RCC 7860 (cell line): Measurements from ENCODE around the gene ABHD12.

Experiments used
- DNase-seq: peaks from one replicate; pipeline ENCODE4 v3.0.0-alpha.2; 2015; ENCODE audit warnings: low spot score
- FAIRE-seq: peaks from 2 replicates; lab custom pipeline; 2012; peaks lifted over from hg19 to GRCh38; lab: Jason Lieb, UNC

Gene ABHD12

DNA sequence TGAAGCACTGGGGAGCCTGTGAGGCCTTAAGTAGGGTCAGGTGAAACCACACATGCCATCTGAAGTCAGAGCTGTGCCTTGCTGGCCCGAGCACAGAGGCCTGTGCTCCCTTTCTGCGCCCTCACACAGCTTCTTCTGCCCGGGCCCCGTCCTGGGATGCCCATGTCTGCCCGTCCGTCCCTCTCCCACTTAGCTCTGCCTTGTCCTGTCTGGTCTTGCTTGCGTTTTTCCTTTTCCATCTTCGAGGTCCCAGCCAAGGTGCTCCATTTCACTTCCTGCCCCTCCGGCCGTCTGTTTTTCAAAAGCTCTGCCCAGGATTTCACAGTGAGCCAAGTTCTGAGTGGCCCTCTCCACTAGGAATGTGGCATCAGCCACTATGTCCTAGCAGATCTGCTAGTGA, 97.1 kb downstream of the ABHD12 start:
- DNase-seq (no peak), FAIRE-seq (no peak)

DNA sequence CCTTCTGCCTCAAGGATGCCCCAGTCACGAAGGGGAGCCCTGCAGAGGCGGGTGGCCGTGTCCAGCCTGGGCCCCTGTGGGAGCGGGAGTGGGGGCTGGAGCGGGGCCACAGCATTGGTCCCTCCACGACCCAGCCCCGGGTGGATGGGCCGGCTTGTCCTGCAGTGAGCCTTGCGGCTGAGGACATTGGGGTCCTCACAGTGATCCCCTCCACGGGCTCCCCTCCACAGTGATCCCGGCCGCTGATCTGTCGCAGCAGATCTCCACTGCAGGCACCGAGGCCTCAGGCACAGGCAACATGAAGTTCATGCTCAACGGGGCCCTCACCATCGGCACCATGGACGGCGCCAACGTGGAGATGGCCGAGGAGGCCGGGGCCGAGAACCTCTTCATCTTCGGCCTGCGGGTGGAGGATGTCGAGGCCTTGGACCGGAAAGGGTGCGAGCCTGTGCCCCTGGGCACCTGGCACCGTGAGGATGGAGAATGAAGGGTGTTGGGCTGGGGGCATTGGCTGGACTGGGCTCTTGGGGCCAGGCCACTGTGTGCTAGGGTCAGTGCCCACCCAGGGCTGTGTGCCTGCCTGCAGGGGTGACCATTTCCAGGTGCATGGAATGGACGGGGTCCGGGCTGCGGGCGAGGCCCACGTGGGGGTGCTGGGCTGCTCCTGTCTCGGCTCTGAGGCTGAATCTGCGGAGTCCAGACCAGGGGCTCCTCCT, 98.3 kb downstream of the ABHD12 start:
- DNase-seq (no peak), FAIRE-seq (no peak)

DNA sequence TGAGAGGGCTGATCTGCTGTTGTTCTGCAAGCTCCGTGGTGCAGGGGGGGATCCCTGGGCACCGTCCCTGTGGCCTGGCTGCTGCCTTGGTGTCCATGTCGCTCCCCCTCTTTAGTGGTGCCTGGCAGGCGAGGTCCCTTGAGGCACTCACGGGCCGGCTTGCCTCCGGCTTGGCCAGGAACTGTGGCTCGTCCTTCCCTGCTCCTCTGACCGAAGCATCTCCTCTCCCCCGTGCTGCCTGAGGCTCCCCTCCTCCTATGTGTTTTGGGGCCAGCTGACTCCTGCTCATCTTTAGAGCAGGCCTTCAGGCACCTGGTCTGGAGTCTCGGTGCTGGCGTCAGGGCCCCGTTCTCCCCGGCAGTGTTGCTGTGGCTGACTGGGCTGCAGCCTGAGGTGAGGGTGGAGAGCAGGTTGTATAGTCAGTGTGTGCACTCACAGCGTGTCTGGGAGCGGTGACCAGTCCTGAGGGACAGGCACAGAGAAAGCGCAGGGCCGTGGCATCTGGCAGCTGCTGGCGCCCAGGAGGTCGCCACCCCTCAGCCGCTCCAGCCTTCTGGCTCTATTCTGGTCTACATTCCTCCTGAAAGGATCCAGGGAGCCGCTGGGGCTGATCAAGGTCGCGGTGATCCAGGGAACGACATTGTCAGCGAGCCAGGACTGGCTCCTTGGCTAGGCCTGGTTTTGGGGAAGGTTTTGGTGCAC, 99.1 kb downstream of the ABHD12 start:
- DNase-seq = no peak
- FAIRE-seq = no peak

- FAIRE-seq (no peak), DNase-seq (no peak)
These were observed 99.8 kb downstream of the ABHD12 start for GRCh38 chr20:25290646-25291431.

- DNase-seq (no peak), FAIRE-seq (no peak)
These were observed 100.6 kb downstream of the ABHD12 start for GRCh38 chr20:25289886-25290597.

GRCh38 chr20:25288291-25289181, 102.1 kb downstream of the ABHD12 start:
- FAIRE-seq (no peak), DNase-seq (no peak)

GRCh38 chr20:25287631-25288290, 102.9 kb downstream of the ABHD12 start:
- DNase-seq (no peak), FAIRE-seq (no peak)

DNA sequence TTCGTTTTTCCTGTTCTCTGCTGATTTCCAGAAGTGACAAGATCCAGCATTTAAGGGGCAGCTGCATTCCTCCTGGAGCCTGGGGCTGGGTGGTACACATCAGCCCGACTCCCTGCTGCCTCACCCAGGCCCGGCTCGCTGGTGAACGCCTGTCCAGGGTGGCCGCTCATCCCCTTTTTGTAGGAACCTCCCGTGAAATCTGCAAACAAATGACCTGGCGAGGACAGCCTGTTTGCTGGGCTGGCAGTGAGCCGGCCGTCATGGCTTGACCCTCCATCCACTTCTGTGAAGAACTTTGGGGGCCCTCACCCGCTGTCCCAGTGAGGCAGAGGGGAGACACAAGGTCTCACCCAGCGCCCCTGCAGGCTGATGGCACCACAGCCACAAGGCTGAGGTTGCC, 103.7 kb downstream of the ABHD12 start:
- DNase-seq (no peak), FAIRE-seq (no peak)

- FAIRE-seq (no peak), DNase-seq (no peak)
These were observed 104.5 kb downstream of the ABHD12 start for GRCh38 chr20:25285856-25286798.

DNA sequence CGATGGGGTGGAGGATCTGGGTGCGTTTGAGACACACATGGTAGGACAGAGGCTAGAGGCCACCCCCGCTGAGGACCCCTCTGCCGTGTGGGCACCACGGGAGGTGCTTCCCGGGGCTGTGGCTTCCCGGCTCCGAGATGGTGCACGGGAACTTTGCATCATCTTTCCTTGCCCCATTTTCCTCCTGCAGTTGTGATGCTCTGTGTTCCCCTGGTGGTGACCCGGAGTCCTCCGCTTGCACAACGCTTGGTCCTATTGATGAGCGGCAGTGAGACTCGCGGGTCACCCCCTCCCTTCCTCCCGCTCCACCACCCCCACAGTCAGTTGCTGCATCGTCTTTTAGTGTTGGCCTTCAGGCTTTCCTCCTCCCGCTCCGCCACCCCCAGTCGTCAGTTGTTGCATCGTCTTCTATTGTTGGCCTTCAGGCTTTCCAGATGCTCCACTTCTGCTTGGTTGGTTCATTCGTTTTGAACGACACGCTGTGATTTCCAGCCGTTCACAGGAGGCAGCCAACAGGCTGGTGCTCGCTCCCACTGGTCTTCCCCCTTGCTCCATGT, 105.5 kb downstream of the ABHD12 start:
- FAIRE-seq (no peak), DNase-seq (no peak)

DNA sequence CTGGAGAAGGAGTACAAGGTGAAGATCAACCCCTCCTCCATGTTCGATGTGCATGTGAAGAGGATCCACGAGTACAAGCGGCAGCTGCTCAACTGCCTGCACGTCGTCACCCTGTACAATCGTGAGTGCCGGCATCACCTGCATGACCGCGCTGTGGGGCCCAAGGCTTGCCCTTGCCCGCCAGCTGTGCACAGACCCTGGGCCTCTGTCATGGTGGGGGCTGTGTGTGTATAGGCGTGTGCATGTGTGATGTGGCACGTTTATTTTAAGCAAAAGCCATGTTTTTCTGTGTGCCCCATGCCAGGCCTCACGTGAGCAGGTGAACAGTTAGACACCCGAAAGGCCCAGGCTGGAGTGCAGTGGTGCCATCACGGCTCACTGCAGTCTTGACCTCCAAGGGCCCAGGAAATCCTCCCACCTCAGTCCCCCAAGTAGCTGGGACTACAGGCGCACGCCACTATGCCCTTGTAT, 106.5 kb downstream of the ABHD12 start:
- DNase-seq (no peak), FAIRE-seq (no peak)

DNA sequence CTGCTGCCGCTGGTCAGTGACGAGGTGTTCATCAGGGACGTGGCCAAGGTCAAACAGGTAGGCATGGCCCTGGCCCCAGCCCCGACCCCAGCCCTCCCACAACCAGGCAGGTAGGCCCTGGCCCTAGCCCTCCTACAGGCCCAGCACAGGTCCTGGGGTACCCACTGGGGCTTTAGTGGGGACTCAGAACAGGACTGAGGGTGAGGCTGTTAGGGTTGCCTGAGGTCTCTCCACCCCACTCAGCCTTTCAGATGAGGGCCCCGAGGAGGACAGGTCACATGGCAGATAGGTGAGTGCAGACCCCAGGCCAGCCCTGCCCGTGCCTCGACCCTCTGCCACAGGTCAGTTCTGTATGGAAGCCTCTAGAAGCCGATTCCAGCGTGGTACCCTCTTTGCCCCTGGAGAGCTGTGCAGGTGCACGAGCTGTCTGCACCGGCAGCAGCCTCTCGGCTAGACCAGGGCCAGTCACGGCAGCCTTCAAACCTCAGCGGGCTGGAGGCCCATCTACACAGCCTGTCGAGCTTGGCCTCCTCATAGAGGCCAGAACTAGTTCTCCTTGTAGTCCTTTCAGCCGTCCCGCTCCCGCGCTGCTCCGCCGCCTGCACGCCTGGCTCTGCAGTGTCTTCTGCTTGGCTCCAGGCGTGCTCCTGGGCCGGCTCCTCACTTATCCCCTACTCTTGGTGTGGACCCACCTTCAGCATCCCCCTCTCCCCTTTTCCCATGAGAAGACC, 107.2 kb downstream of the ABHD12 start:
- DNase-seq = no peak
- FAIRE-seq = no peak

DNA sequence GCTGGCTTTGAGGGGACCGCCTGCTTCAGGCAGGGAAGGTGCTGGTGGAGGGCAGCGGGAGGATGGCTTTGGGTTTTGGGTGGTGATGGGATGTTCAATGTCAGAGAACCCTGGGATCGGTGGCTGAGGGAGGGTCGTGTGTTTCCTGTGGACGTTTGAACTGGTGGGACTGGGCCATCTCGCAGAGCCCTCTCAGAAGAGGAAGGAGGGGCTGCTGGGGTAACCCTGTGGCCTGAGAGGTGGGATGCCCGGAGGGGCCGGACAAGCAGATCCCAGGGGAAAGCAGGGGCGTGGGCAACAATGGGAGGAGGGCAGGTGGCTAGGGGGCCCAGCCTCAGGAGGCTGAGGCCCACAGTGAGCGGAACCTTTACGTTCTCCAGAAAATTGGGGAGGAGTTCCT, 107.8 kb downstream of the ABHD12 start:
- FAIRE-seq (no peak), DNase-seq (no peak)

DNA sequence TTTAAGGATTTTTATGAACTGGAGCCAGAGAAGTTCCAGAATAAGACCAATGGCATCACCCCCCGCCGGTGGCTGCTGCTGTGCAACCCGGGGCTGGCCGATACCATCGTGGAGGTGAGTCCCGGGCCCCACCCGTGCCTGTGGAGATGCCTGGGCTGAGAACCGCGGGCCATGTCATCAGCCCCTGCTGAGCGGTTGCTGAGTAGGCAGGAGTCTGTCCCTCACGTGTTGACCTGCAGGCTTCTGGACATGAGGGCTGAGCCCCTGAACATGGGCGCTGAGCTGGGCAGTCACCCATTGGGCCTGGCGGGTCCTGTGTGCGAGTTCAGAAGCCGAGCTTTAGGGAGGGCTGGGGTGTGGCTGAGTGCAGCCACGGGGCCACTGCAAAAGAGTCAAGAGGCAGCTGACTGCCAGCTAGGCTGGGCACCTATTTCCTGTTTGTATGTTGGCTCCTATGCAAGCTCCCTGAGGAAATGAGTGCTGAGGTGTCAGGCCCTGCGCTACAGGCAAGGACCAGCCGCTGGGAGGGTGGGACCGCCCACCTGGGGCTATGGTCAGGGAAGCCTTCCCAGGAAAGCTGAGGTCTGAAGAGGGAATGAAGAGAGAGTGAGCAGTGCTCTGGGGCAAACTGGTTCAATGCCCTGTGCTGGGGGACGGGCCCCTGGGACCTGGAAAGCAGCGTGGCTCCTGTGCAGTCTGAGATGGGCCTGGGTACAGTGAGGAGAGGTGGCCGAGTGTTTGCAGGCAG, 108.4 kb downstream of the ABHD12 start:
- DNase-seq (no peak), FAIRE-seq (no peak)

DNA sequence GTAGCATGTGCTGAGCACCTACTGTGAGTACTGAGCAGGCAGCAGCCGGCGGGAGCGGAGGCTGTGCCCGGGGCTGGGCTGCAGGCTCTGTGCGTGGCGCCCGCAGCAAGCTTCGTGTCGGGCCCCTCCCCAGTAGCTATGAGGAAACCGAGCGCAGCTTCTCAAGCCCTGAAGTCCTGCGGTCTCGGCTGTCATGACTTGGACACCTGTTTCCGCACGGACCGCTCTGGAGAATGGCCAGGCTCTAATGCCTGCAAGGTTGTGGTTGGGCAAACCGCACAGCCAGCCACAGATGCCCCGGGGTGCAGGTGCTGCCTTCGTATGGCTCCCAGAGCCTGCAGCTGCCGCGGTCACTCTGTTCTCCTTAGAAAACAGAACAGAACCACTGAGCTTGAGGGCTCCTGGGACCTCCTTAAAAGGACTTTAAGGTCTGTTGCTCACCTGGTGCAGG, 109.1 kb downstream of the ABHD12 start:
- no peak for FAIRE-seq
- no peak for DNase-seq
